HepG2 (cell line): ENCODE data around the gene ZDHHC14. TPM values are rescaled to one million over a fixed set of nuclear protein-coding genes. Genes with fewer than 3 reads are reported as not detected.

Source experiments
- AKAP8 ChIP-seq: sonication (generic); formaldehyde crosslinking; IDR thresholded peaks from 2 replicates; pipeline ENCODE4 v1.5.1; 2020; ENCODE audit warnings: mild to moderate bottlenecking, missing genetic modification reagents
- ARNT2 ChIP-seq: sonication (generic); formaldehyde crosslinking; IDR thresholded peaks from 2 replicates; pipeline ENCODE4 v1.8.0; 2022; ENCODE audit warnings: mild to moderate bottlenecking, low read depth, missing genetic modification reagents, moderate library complexity
- FOXC1 ChIP-seq: sonication (generic); formaldehyde crosslinking; IDR thresholded peaks from 2 replicates; pipeline ENCODE4 v1.8.0; 2022; ENCODE audit warnings: mild to moderate bottlenecking, missing genetic modification reagents, borderline replicate concordance
- FOXJ3 ChIP-seq: sonication (generic); formaldehyde crosslinking; IDR thresholded peaks from 2 replicates; pipeline ENCODE4 v1.4.0; 2020; ENCODE audit warnings: missing genetic modification reagents, mild to moderate bottlenecking, borderline replicate concordance
- HIC2 ChIP-seq: sonication (generic); formaldehyde crosslinking; IDR thresholded peaks from 2 replicates; pipeline ENCODE4 v1.9.0; 2022; ENCODE audit warnings: low read depth, missing genetic modification reagents
- HIVEP1 ChIP-seq: sonication (generic); formaldehyde crosslinking; IDR thresholded peaks from 2 replicates; pipeline ENCODE4 v1.4.0; 2020; ENCODE audit warnings: mild to moderate bottlenecking, missing genetic modification reagents
- IKZF5 ChIP-seq: IDR thresholded peaks from 2 replicates; pipeline ENCODE4 v1.6.1; 2018; ENCODE audit warnings: missing genetic modification reagents, mild to moderate bottlenecking, missing compliant biosample characterization
- MYC ChIP-seq: sonication (generic); formaldehyde crosslinking; IDR thresholded peaks from 2 replicates; pipeline ENCODE4 v1.9.0; 2021; ENCODE audit warnings: missing genetic modification reagents, borderline replicate concordance
- NR2C2 ChIP-seq: sonication (generic); formaldehyde crosslinking; IDR thresholded peaks from 2 replicates; pipeline ENCODE4 v1.4.0; 2020; ENCODE audit warnings: missing genetic modification reagents, mild to moderate bottlenecking, moderate library complexity, borderline replicate concordance
- NRL ChIP-seq: sonication (generic); formaldehyde crosslinking; IDR thresholded peaks from 2 replicates; pipeline ENCODE4 v1.5.0; 2020; ENCODE audit warnings: missing genetic modification reagents, mild to moderate bottlenecking, moderate library complexity, borderline replicate concordance
- PRPF4 ChIP-seq: fragments of 200-400 bp; formaldehyde crosslinking; IDR thresholded peaks from 2 replicates; pipeline ENCODE4 v1.6.1; 2016; ENCODE audit warnings: low read length, low read depth; ENCODE audit not compliant: poor library complexity, severe bottlenecking
- SMAD9 ChIP-seq: sonication (generic); formaldehyde crosslinking; IDR thresholded peaks from 2 replicates; pipeline ENCODE4 v1.5.1; 2020; ENCODE audit warnings: mild to moderate bottlenecking, missing genetic modification reagents
- SOX6 ChIP-seq, 2 experiments: fragments of 450-650 bp in 1 of 2; sonication (generic) in 1 of 2; formaldehyde crosslinking in 1 of 2; IDR thresholded peaks; 2 replicates each; pipeline versions ENCODE4 v1.4.0 to v1.6.1; 2017 to 2020; ENCODE audit warnings: antibody characterized with exemption in 1 of 2, mild to moderate bottlenecking in 1 of 2, missing genetic modification reagents in 1 of 2
- TARDBP ChIP-seq: sonication (generic); formaldehyde crosslinking; IDR thresholded peaks from 2 replicates; pipeline ENCODE4 v1.8.0; 2022; ENCODE audit warnings: mild to moderate bottlenecking, missing genetic modification reagents
- TBX2 ChIP-seq: sonication (generic); formaldehyde crosslinking; IDR thresholded peaks from 2 replicates; pipeline ENCODE4 v1.5.0; 2020; ENCODE audit warnings: missing genetic modification reagents, mild to moderate bottlenecking, borderline replicate concordance
- ZFP82 ChIP-seq: sonication (generic); formaldehyde crosslinking; IDR thresholded peaks from 2 replicates; pipeline ENCODE4 v1.5.1; 2020; ENCODE audit warnings: mild to moderate bottlenecking, missing genetic modification reagents, borderline replicate concordance
- ZFP91 ChIP-seq: sonication (generic); formaldehyde crosslinking; IDR thresholded peaks from 2 replicates; pipeline ENCODE4 v1.9.0; 2022; ENCODE audit warnings: missing genetic modification reagents, mild to moderate bottlenecking, borderline replicate concordance
- ZMAT3 ChIP-seq: sonication (generic); formaldehyde crosslinking; conservative IDR thresholded peaks from 2 replicates; pipeline ENCODE4 v1.7.0; 2021; ENCODE audit warnings: missing genetic modification reagents
- ZNF275 ChIP-seq: sonication (generic); formaldehyde crosslinking; IDR thresholded peaks from 2 replicates; pipeline ENCODE4 v1.8.0; 2022; ENCODE audit warnings: missing genetic modification reagents, mild to moderate bottlenecking, inconsistent platforms, borderline replicate concordance
- ZNF343 ChIP-seq: sonication (generic); formaldehyde crosslinking; IDR thresholded peaks from 2 replicates; pipeline ENCODE4 v1.4.0; 2020; ENCODE audit warnings: mild to moderate bottlenecking, missing genetic modification reagents
- ZNF605 ChIP-seq: sonication (generic); formaldehyde crosslinking; IDR thresholded peaks from 2 replicates; pipeline ENCODE4 v1.8.0; 2022; ENCODE audit warnings: mild to moderate bottlenecking, missing genetic modification reagents
- polyA plus RNA-seq, 8 experiments: library from polyadenylated mRNA; depleted of rRNA in 3 of 8; stranded (reverse) in 7 of 8; unstranded in 1 of 8; fragments of >200 nt; fragmentation: Illumina TruSeq in 4 of 8; extraction: Trizol in 4 of 8; gene quantifications; 2 replicates each; pipeline versions ENCODE4 v1.2.1 to v1.2.3, GENCODE V29; 2011 to 2016; ENCODE audit warnings: low read depth in 4 of 8, missing spikeins in 1 of 8, mixed read lengths in 1 of 8; ENCODE audit not compliant: insufficient read depth in 1 of 8
- total RNA-seq, 5 experiments: library from RNA; depleted of rRNA; stranded (reverse); fragments of >200 nt; fragmentation: Illumina TruSeq; extraction: Trizol; gene quantifications; 2 replicates each; pipeline ENCODE4 v1.2.3, GENCODE V29; 2016; ENCODE audit warnings: low read depth in 1 of 5

The ZDHHC14 gene
- total and polyA plus RNA-seq, 2 of the 13 experiments (the other 11 are each of a cell fraction or from before 2014, with no cell fraction given) = 3.7 to 9.5 TPM

GRCh38 chr6:157517601-157518359, 136.8 kb downstream of the ZDHHC14 start (continued):
- TF ChIP-seq ZFP91 (CRISPR knock-in tag) (no peak; the same call in 1 of the 2 replicates), NR2C2 (CRISPR knock-in tag) (no peak), SMAD9 (CRISPR knock-in tag) (no peak), ZFP82 (no peak), NRL (CRISPR knock-in tag) (peak; percentile 72), HIVEP1 (peak; percentile 77; the same call in 1 of the 2 replicates), IKZF5 (peak; percentile 79), TBX2 (CRISPR knock-in tag) (peak; percentile 66; the same call in 1 of the 2 replicates), AKAP8 (0 out of 2 replicates have a peak, but pooled peaks have one; percentile 34), ZNF343 (CRISPR knock-in tag) (0 out of 2 replicates have a peak, but pooled peaks have one; percentile 28), FOXC1 (CRISPR knock-in tag) (0 out of 2 replicates have a peak, but pooled peaks have one; percentile 67), ZNF605 (CRISPR knock-in tag) (peak; percentile 93), SOX6 (IDR thresholded peaks at IDR 0.05) (no peak), SOX6 (CRISPR knock-in tag; IDR thresholded peaks at IDR 0.05) (peak; percentile 81), PRPF4 (peak; percentile 33), HIC2 (CRISPR knock-in tag) (peak; percentile 94; the same call in 1 of the 2 replicates), ARNT2 (0 out of 2 replicates have a peak, but pooled peaks have one; percentile 36), FOXJ3 (CRISPR knock-in tag) (peak; percentile 79; the same call in 1 of the 2 replicates), ZMAT3 (CRISPR knock-in tag) (0 out of 2 replicates have a peak, but pooled peaks have one; percentile 18), ZNF275 (CRISPR knock-in tag) (peak; percentile 75), MYC (CRISPR knock-in tag) (peak; percentile 79; the same call in 1 of the 2 replicates), TARDBP (peak; percentile 74; the same call in 1 of the 2 replicates)
